ENCODE results near the gene CCN2. TPM values are rescaled to one million over a fixed set of nuclear protein-coding genes. Genes with fewer than 3 reads are reported as not detected.

The CCN2 gene
- total RNA-seq, 2 experiments from 2014 or later = not detected

DNA sequence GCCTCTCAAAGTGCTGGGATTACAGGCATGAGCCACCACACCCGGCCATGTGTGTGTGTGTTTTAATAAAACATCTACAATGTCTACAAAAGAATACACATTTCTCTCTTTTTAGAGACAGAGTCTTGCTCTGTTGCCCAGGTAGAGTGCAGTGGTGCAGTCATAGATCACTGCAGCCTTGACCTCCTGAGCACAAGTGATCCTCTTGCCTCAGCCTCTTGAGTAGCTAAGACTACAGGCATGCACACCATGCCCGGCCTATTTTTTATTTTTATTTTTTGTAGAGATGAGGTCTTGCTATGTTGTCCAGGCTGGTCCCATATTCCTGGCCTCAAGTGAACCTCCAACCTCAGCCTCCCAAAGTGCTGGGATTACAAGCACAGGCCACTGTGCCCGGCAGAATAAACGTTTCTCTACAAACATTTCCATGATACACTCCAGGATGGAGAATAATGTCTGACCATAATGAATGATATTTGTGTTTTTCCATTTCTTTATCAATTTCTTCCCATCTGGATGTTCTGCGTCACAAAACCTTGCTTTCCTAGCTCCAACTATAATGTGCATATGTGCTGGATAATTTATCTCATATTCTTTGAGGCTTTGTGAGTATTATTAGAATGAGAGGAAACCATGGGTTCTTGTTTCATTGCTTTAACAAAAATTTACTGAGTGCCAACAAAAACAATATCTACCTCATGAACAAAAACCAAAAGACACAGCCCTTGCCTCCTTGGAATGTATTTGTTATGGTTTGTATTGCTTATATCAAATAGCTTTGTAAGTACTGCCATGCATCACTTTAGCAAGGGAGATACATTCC is 28.6 kb upstream of the CCN2 start:
- Mint-ChIP-seq H3K4me3 (no peak overlapping the region), H3K27ac (no peak overlapping the region), H3K27me3 (peaks cover 3% of the 10 kb centered on the region), H3K4me1 (no peaks in the 10 kb centered on the region), H3K9me3 (no peaks in the 10 kb centered on the region), H3K36me3 (no peaks in the 10 kb centered on the region)
- POLR2A ChIA-PET = no interaction called here
- no peak for DNase-seq
- no peak for ATAC-seq (ENCODE audit: low read depth)

DNA sequence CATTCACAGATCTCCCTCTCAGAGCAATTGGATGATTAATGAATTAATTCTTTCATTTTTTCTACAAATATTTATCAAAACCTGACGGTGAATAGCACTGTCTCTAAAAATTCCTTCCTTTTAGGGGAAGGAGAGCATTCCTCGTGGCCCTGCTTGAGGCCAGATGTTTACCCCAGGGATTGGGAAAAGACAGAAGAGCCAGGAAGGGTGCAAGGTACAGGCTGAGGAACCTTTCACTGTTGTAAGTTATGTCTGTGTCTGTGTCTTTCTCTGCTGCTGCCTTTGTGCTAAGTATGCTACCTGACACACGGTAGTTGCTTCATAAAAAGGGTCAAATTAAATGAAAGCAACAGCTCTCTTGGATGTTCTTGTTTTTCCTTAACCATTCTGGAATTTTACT is 27.4 kb upstream of the CCN2 start:
- POLR2A ChIA-PET = no interaction called here
- no peaks in the 10 kb centered on the region for H3K4me1 Mint-ChIP-seq
- ATAC-seq (ENCODE audit: low read depth) = no peak
- DNase-seq = no peak
- no peak overlapping the region for H3K4me3 Mint-ChIP-seq
- H3K36me3 Mint-ChIP-seq = no peaks in the 10 kb centered on the region
- H3K27me3 Mint-ChIP-seq = peaks cover 3% of the 10 kb centered on the region
- H3K9me3 Mint-ChIP-seq = no peaks in the 10 kb centered on the region
- no peak overlapping the region for H3K27ac Mint-ChIP-seq

- Mint-ChIP-seq H3K27ac (no peak overlapping the region), H3K4me1 (no peaks in the 10 kb centered on the region), H3K4me3 (no peak overlapping the region), H3K9me3 (no peaks in the 10 kb centered on the region), H3K27me3 (peaks cover 8% of the 10 kb centered on the region), H3K36me3 (no peaks in the 10 kb centered on the region)
- no peak for DNase-seq
- ATAC-seq (ENCODE audit: low read depth) = no peak
- POLR2A ChIA-PET = no interaction called here
Observed at GRCh38 chr6:131976545-131977061, 25.4 kb upstream of the CCN2 start.

DNA sequence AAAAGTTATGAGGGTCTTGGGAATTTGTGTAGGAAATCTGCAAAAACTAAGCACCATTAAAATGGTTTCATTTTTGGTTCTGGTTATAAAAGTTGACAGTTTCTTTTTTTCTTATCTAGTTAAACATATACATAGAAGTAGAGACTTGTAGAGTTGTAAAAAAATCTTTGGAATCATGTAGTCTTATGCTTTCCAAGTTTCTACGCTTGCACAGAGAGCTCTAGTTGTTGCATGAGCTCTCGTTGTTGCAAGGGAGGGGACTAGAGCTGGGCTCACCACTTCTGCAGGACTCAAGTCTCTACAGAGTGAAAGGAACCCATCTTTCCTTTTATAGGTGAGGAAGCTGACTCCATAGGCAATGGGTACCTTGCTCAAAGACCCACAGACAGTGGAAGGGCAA is 21.6 kb upstream of the CCN2 start:
- POLR2A ChIA-PET = no interaction called here
- Mint-ChIP-seq H3K9me3 (no peaks in the 10 kb centered on the region), H3K27me3 (peaks cover 6% of the 10 kb centered on the region), H3K27ac (no peak overlapping the region), H3K4me1 (no peaks in the 10 kb centered on the region), H3K36me3 (no peaks in the 10 kb centered on the region), H3K4me3 (no peak overlapping the region)
- no peak for ATAC-seq (ENCODE audit: low read depth)
- no peak for DNase-seq

DNA sequence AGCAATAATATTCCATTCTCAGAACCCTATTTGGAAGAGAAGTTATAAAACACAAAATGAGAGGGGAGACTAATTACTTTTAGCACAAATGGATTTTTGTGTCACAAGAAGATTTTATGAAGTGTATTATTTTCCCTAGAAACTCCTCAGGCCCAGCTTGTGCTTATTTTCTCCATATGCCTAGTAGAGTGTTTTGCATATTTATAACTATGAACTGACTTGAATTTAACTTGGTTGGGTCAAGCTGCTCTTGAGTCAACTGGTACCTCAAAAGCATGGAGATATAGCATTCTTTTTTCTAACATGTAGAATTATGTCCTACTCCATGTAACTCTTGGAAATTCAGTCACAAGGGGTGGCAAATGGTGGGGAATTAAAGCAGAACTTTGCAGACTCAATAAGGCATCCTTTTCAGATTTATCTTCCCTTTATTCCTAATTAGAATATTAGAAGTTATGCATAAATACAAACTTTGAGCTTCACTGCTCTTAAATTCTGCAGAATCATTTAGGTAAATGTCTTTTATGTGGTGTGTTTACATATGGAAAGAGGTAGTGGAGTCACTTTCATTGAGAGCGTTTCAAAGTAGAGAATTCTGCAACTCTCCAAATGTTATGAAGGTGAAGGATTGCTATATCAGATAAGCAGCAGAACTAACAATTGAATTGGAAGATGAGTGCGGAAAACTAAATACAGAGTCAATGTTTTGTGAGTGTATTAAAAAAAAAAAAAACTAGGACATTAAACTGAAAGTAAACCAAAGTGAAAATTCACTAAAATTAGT is 19.1 kb upstream of the CCN2 start:
- ATAC-seq (ENCODE audit: low read depth) (no peak), DNase-seq (no peak)
- no peaks in the 10 kb centered on the region for H3K9me3 Mint-ChIP-seq
- no peak overlapping the region for H3K4me3 Mint-ChIP-seq
- H3K4me1 Mint-ChIP-seq = no peaks in the 10 kb centered on the region
- peaks cover 6% of the 10 kb centered on the region for H3K27me3 Mint-ChIP-seq
- no peak overlapping the region for H3K27ac Mint-ChIP-seq
- POLR2A ChIA-PET = no interaction called here
- H3K36me3 Mint-ChIP-seq = no peaks in the 10 kb centered on the region

DNA sequence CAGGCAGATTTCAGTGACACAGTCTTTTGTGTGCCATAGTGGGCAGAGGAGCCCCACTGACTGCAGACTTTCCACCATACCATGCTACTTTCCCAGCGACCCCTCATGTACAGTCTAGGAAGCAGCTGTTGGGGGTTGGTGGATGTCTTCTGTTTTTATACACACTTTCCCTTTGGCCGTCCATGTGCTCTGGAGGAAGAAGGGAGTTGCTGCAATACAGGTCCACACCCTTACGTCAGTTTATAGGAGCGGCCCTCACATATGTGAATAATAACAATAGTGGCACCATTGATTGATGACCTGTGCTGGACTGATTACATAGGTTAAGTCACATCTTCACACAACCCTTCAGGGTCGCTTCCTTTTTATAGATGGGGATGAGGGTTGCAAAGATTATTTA is 17.5 kb upstream of the CCN2 start:
- no peaks in the 10 kb centered on the region for H3K4me1 Mint-ChIP-seq
- H3K4me3 Mint-ChIP-seq = no peak overlapping the region
- peaks cover 6% of the 10 kb centered on the region for H3K27me3 Mint-ChIP-seq
- no peaks in the 10 kb centered on the region for H3K9me3 Mint-ChIP-seq
- H3K27ac Mint-ChIP-seq = no peak overlapping the region
- ATAC-seq (ENCODE audit: low read depth) (no peak), DNase-seq (no peak)
- H3K36me3 Mint-ChIP-seq = no peaks in the 10 kb centered on the region
- POLR2A ChIA-PET = no interaction called here

GRCh38 chr6:131967948-131968347 is 16.8 kb upstream of the CCN2 start:
- POLR2A ChIA-PET = no interaction called here
- no peak overlapping the region for H3K4me3 Mint-ChIP-seq

GRCh38 chr6:131966443-131966842 is 15.3 kb upstream of the CCN2 start:
- no peak for DNase-seq
- ATAC-seq (ENCODE audit: low read depth) = no peak
- no peak overlapping the region for H3K4me3 Mint-ChIP-seq
- H3K36me3 Mint-ChIP-seq = no peaks in the 10 kb centered on the region
- no peaks in the 10 kb centered on the region for H3K9me3 Mint-ChIP-seq
- POLR2A ChIA-PET = no interaction called here
- no peaks in the 10 kb centered on the region for H3K27me3 Mint-ChIP-seq
- H3K27ac Mint-ChIP-seq = no peak overlapping the region
- no peaks in the 10 kb centered on the region for H3K4me1 Mint-ChIP-seq

More at GRCh38 chr6:131967948-131968347, 16.8 kb upstream of the CCN2 start:
- Mint-ChIP-seq H3K4me1 (no peaks in the 10 kb centered on the region), H3K36me3 (no peaks in the 10 kb centered on the region), H3K27me3 (no peaks in the 10 kb centered on the region), H3K27ac (no peak overlapping the region), H3K9me3 (no peaks in the 10 kb centered on the region)
- DNase-seq (no peak), ATAC-seq (ENCODE audit: low read depth) (no peak)

- ATAC-seq (ENCODE audit: low read depth) (no peak), DNase-seq (no peak)
- POLR2A ChIA-PET = no interaction called here
- Mint-ChIP-seq H3K27me3 (no peaks in the 10 kb centered on the region), H3K4me1 (no peaks in the 10 kb centered on the region), H3K36me3 (no peaks in the 10 kb centered on the region), H3K9me3 (no peaks in the 10 kb centered on the region), H3K27ac (no peak overlapping the region), H3K4me3 (no peak overlapping the region)
Observed at GRCh38 chr6:131963063-131963462, 11.9 kb upstream of the CCN2 start.

GRCh38 chr6:131960371-131961133 is 9.4 kb upstream of the CCN2 start:
- no peaks in the 10 kb centered on the region for H3K36me3 Mint-ChIP-seq
- no peaks in the 10 kb centered on the region for H3K9me3 Mint-ChIP-seq
- no peak overlapping the region for H3K4me3 Mint-ChIP-seq
- POLR2A ChIA-PET = no interaction called here
- DNase-seq (no peak), ATAC-seq (ENCODE audit: low read depth) (no peak)
- H3K27me3 Mint-ChIP-seq = peaks cover 8% of the 10 kb centered on the region
- H3K4me1 Mint-ChIP-seq = no peaks in the 10 kb centered on the region
- no peak overlapping the region for H3K27ac Mint-ChIP-seq

DNA sequence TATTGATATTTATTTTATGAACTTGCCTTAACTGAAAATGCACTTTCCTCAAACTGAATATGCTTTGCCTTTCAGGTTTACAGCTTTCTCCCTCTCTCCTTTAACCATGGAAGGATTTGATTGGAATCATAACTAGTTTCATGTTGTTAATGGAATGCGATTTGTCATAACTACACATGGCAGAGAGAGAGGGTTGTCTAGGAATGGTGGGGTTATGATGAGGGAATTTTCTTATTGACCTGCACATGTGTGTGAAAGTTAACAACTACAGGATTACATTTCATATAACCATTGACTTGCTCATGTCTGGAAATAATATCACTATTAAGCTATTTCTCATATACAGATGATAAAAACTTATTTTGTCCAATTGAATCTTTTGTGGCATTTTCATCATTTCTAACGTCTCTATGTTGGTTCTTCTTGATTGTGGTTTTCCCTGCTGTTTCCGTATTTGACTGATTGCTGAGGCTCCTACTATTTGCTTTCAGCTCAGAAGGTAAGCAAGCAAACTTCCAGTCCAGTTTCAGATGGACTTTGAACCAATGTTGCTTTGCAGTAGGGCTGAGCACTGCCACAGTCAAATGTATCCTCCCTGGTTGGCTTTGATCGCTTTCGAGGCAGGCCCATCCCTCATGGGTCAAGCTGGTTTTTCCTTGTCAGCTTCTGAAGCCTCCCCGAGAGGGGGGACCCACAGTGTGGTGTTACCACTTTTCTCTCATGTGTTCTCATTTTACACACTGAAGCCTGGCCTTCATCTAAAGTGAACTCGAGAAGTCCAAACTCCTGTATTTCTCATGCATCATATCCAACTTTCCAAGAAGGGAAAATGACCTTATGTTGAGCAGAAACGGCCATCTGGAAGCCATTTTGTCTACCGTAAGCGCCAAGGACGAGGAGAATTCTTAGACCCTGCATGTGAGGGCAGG is 7.6 kb upstream of the CCN2 start:
- Mint-ChIP-seq H3K4me3 (no peak overlapping the region), H3K9me3 (no peaks in the 10 kb centered on the region), H3K4me1 (no peaks in the 10 kb centered on the region), H3K27me3 (peaks cover 22% of the 10 kb centered on the region), H3K27ac (no peak overlapping the region), H3K36me3 (no peaks in the 10 kb centered on the region)
- POLR2A ChIA-PET = no interaction called here
- DNase-seq (no peak), ATAC-seq (ENCODE audit: low read depth) (no peak)

DNA sequence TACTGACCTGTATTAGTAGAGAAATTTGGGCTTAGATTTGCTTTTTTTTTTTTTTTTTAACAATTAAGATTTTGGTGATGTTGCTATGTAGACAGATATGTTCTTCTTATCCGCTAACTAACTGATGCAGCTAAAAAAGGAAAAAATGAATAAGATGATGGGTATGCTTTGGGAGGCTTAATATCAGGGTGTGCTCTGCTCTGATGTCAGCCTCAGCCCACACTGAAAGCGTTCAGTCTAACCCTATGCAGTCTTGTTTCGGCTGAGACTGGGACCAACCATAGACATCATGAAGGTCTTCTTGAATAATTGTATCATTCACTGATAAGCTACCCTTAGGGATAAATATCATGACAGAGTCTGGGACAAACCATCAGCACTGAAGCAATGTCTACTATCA is 6.9 kb upstream of the CCN2 start:
- H3K9me3 Mint-ChIP-seq = no peaks in the 10 kb centered on the region
- no peak for ATAC-seq (ENCODE audit: low read depth)
- H3K27ac Mint-ChIP-seq = no peak overlapping the region
- no peaks in the 10 kb centered on the region for H3K36me3 Mint-ChIP-seq
- H3K27me3 Mint-ChIP-seq = peaks cover 28% of the 10 kb centered on the region
- H3K4me3 Mint-ChIP-seq = no peak overlapping the region
- POLR2A ChIA-PET = no interaction called here
- DNase-seq = no peak
- no peaks in the 10 kb centered on the region for H3K4me1 Mint-ChIP-seq

GRCh38 chr6:131955876-131956275 is 4.7 kb upstream of the CCN2 start:
- Mint-ChIP-seq H3K27ac (no peak overlapping the region), H3K9me3 (no peaks in the 10 kb centered on the region), H3K36me3 (no peaks in the 10 kb centered on the region), H3K4me3 (no peak overlapping the region), H3K27me3 (peaks cover 50% of the 10 kb centered on the region), H3K4me1 (no peaks in the 10 kb centered on the region)
- no peak for DNase-seq
- ATAC-seq (ENCODE audit: low read depth) = no peak
- POLR2A ChIA-PET = no interaction called here

All from activated naive CD8-positive, alpha-beta T cell treated with anti-CD3 and anti-CD28 coated beads, Interleukin-2, amount 10 ng/mL, durations not matched to agents 7 days and 5 days (primary cell).